ENCODE data around the gene DPP6.
"Not testable (repeated sequence)": the region's sequence is repeated elsewhere in the genome, so short reads cannot be mapped to it uniquely, and the experiment has no call there.

DPP6 gene

GRCh38 chr7:154072395-154073181, 20.4 kb downstream of the DPP6 start:
- DNase-seq, result not testable (repeated sequence)

- DNase-seq, result not testable (repeated sequence)
Measured at GRCh38 chr7:154078523-154078922, 26.3 kb downstream of the DPP6 start.

GRCh38 chr7:154080249-154080648, 28.1 kb downstream of the DPP6 start:
- DNase-seq, result not testable (repeated sequence)

- DNase-seq, result not testable (repeated sequence)
Measured at GRCh38 chr7:154087037-154087725, 35.0 kb downstream of the DPP6 start.

GRCh38 chr7:154092093-154092492, 39.9 kb downstream of the DPP6 start:
- DNase-seq, result not testable (repeated sequence)

- not testable (repeated sequence) for DNase-seq
Measured at GRCh38 chr7:154095201-154095600, 43.0 kb downstream of the DPP6 start.

GRCh38 chr7:154105063-154105462, 52.9 kb downstream of the DPP6 start:
- not testable (repeated sequence) for DNase-seq

- DNase-seq, result not testable (repeated sequence)
Measured at GRCh38 chr7:154109615-154110014, 57.4 kb downstream of the DPP6 start.

GRCh38 chr7:154113732-154114351, 61.6 kb downstream of the DPP6 start:
- DNase-seq, result not testable (repeated sequence)

- not testable (repeated sequence) for DNase-seq
Measured at GRCh38 chr7:154117411-154118390, 65.5 kb downstream of the DPP6 start.

- not testable (repeated sequence) for DNase-seq
Measured at GRCh38 chr7:154120825-154121224, 68.6 kb downstream of the DPP6 start.

GRCh38 chr7:154122720-154123119, 70.5 kb downstream of the DPP6 start:
- DNase-seq, result not testable (repeated sequence)

GRCh38 chr7:154123397-154123796, 71.2 kb downstream of the DPP6 start:
- DNase-seq, result not testable (repeated sequence)

GRCh38 chr7:154129142-154129541, 76.9 kb downstream of the DPP6 start:
- DNase-seq, result not testable (repeated sequence)

- not testable (repeated sequence) for DNase-seq
Measured at GRCh38 chr7:154132617-154133016, 80.4 kb downstream of the DPP6 start.

- DNase-seq, result not testable (repeated sequence)
Measured at GRCh38 chr7:154133703-154134277, 81.6 kb downstream of the DPP6 start.

GRCh38 chr7:154134698-154135097, 82.5 kb downstream of the DPP6 start:
- not testable (repeated sequence) for DNase-seq

GRCh38 chr7:154135646-154136045, 83.4 kb downstream of the DPP6 start:
- not testable (repeated sequence) for DNase-seq

- DNase-seq, result not testable (repeated sequence)
Measured at GRCh38 chr7:154145922-154146706, 93.9 kb downstream of the DPP6 start.

GRCh38 chr7:154146707-154147038, 94.5 kb downstream of the DPP6 start:
- not testable (repeated sequence) for DNase-seq
